Measurements from ENCODE around the gene FMO4. TPM values are rescaled to one million over a fixed set of nuclear protein-coding genes. Genes with fewer than 3 reads are reported as not detected.

Gene FMO4
- total RNA-seq, 1 donor from 2014 or later = 1.1 TPM

DNA sequence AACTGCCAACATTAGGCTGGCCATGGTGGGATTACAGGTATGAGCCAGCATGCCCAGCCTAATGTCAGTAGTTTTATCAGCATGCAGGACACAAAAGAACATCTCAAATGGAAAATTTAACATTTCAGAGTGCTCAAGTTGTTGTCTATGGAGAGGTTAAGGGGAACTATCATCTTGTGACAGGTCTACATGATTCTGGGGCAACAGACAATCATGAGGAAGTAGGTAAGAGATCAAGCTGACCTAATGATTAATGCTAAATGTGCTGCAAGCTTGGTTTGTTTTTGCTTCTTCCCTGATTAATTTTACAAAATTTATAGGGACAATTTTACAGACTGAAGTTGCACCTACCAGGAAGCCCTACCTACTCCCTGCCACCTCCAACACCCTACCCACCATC is 36.6 kb downstream of the FMO4 start:
- Histone ChIP-seq H3K27ac (ENCODE audit: low read depth, low read length) (no peak overlapping the region), H4K20me1 (ENCODE audit: insufficient read depth, low read length) (no peaks in the 10 kb centered on the region), H3K4me3 (ENCODE audit: insufficient read depth, low read depth, low read length) (no peak overlapping the region), H3K36me3 (ENCODE audit: insufficient read depth, low read length) (no peaks in the 10 kb centered on the region), H3K9me3 (ENCODE audit: insufficient read depth, low read depth, low read length) (no peaks in the 10 kb centered on the region), H3K27me3 (ENCODE audit: insufficient read depth, low read length) (no peaks in the 10 kb centered on the region), H3K4me1 (ENCODE audit: insufficient read depth, low read length) (peaks cover 2% of the 10 kb centered on the region), H3K9ac (ENCODE audit: low read length) (no peak overlapping the region), H2AFZ (ENCODE audit: low read depth, low read length) (no peak overlapping the region), H3K4me2 (ENCODE audit: low read length) (no peak overlapping the region), H3K79me2 (ENCODE audit: insufficient read depth, low read length) (no peaks in the 10 kb centered on the region)
- no peak for TF ChIP-seq EZH2 (IDR thresholded peaks at IDR 0.05; ENCODE audit: insufficient read depth, low read length)
- TF ChIP-seq, protein P1, sequence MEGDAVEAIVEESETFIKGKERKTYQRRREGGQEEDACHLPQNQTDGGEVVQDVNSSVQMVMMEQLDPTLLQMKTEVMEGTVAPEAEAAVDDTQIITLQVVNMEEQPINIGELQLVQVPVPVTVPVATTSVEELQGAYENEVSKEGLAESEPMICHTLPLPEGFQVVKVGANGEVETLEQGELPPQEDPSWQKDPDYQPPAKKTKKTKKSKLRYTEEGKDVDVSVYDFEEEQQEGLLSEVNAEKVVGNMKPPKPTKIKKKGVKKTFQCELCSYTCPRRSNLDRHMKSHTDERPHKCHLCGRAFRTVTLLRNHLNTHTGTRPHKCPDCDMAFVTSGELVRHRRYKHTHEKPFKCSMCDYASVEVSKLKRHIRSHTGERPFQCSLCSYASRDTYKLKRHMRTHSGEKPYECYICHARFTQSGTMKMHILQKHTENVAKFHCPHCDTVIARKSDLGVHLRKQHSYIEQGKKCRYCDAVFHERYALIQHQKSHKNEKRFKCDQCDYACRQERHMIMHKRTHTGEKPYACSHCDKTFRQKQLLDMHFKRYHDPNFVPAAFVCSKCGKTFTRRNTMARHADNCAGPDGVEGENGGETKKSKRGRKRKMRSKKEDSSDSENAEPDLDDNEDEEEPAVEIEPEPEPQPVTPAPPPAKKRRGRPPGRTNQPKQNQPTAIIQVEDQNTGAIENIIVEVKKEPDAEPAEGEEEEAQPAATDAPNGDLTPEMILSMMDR (IDR thresholded peaks at IDR 0.05; ENCODE audit: insufficient read depth, low read depth, low read length) = no peak
- H3K27ac Mint-ChIP-seq (ENCODE audit: unreplicated experiment) = no peak overlapping the region
- no peaks in the 10 kb centered on the region for H3K27me3 Mint-ChIP-seq (ENCODE audit: low read depth, unreplicated experiment)
- no peaks in the 10 kb centered on the region for H3K36me3 Mint-ChIP-seq (ENCODE audit: low read depth, unreplicated experiment)
- no peak for FAIRE-seq
- H3K9me3 Mint-ChIP-seq (ENCODE audit: unreplicated experiment) = peaks cover 4% of the 10 kb centered on the region
- no peak overlapping the region for H3K4me3 Mint-ChIP-seq (ENCODE audit: unreplicated experiment)
- no peak for DNase-seq (ENCODE audit: low read depth)
- H3K4me1 Mint-ChIP-seq (ENCODE audit: low read depth, unreplicated experiment) = peaks cover 1% of the 10 kb centered on the region

DNA sequence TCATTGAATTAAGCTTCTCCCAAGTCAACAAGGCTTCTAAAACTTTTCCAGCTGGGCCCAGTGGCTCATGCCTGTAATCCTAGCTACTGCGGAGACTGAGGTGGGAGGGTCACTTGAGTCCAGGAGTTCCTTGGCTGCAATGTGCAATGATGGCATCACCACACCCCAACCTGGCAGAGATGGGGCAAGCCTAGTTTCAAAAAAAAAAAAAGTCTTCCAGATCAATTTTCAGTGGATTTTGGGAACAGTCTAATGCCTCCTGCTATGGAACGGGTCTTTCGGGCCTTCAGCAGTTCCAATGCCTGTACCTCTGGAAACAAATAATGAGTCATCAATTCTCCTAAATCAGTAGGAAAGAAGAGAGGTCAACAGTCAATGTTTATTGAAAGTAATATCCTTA is 38.0 kb downstream of the FMO4 start:
- FAIRE-seq = no peak
- H3K9ac ChIP-seq (ENCODE audit: low read length) = no peak overlapping the region
- no peaks in the 10 kb centered on the region for H3K36me3 Mint-ChIP-seq (ENCODE audit: low read depth, unreplicated experiment)

DNA sequence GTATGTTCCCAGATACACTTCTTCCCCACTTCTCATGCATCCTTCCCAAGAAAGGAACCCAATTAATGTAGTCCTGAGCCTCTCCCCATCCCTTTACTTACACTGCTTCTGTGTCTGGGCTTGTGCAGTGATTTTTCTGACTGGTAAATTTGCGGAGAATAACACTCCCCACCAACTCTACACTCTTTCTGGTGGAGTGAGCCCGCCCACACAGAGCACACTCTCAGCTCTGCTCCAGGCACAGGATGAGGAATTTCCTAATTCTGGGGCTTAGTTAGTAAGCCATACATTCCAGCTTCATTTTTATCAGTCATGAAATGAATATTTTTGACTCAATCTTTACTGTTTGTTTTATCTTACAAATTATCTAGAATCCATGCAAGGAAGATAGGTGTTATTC is 38.6 kb downstream of the FMO4 start:
- no peak overlapping the region for H3K4me3 Mint-ChIP-seq (ENCODE audit: unreplicated experiment)
- H3K4me3 ChIP-seq (ENCODE audit: insufficient read depth, low read depth, low read length) = no peak overlapping the region
- no peaks in the 10 kb centered on the region for H4K20me1 ChIP-seq (ENCODE audit: insufficient read depth, low read length)
- no peaks in the 10 kb centered on the region for H3K79me2 ChIP-seq (ENCODE audit: insufficient read depth, low read length)
- DNase-seq (ENCODE audit: low read depth) = no peak
- no peaks in the 10 kb centered on the region for H3K9me3 Mint-ChIP-seq (ENCODE audit: unreplicated experiment)
- FAIRE-seq = no peak
- no peak overlapping the region for H3K27ac ChIP-seq (ENCODE audit: low read depth, low read length)
- H3K9ac ChIP-seq (ENCODE audit: low read length) = no peak overlapping the region
- no peaks in the 10 kb centered on the region for H3K9me3 ChIP-seq (ENCODE audit: insufficient read depth, low read depth, low read length)
- no peak overlapping the region for H3K4me2 ChIP-seq (ENCODE audit: low read length)
- H2AFZ ChIP-seq (ENCODE audit: low read depth, low read length) = no peak overlapping the region
- H3K36me3 Mint-ChIP-seq (ENCODE audit: low read depth, unreplicated experiment) = no peaks in the 10 kb centered on the region
- H3K4me1 Mint-ChIP-seq (ENCODE audit: low read depth, unreplicated experiment) = peaks cover 8% of the 10 kb centered on the region
- no peaks in the 10 kb centered on the region for H3K27me3 ChIP-seq (ENCODE audit: insufficient read depth, low read length)
- H3K27me3 Mint-ChIP-seq (ENCODE audit: low read depth, unreplicated experiment) = no peaks in the 10 kb centered on the region
- TF ChIP-seq, protein P1 (IDR thresholded peaks at IDR 0.05; ENCODE audit: insufficient read depth, low read depth, low read length) = no peak
- TF ChIP-seq EZH2 (IDR thresholded peaks at IDR 0.05; ENCODE audit: insufficient read depth, low read length) = no peak
- H3K27ac Mint-ChIP-seq (ENCODE audit: unreplicated experiment) = no peak overlapping the region
- H3K36me3 ChIP-seq (ENCODE audit: insufficient read depth, low read length) = no peaks in the 10 kb centered on the region
- peaks cover 3% of the 10 kb centered on the region for H3K4me1 ChIP-seq (ENCODE audit: insufficient read depth, low read length)

More for the DNA sequence above, 38.0 kb downstream of the FMO4 start:
- Histone ChIP-seq H3K4me3 (ENCODE audit: insufficient read depth, low read depth, low read length) (no peak overlapping the region), H3K27me3 (ENCODE audit: insufficient read depth, low read length) (no peaks in the 10 kb centered on the region), H4K20me1 (ENCODE audit: insufficient read depth, low read length) (no peaks in the 10 kb centered on the region), H3K9me3 (ENCODE audit: insufficient read depth, low read depth, low read length) (no peaks in the 10 kb centered on the region), H3K79me2 (ENCODE audit: insufficient read depth, low read length) (no peaks in the 10 kb centered on the region), H3K4me2 (ENCODE audit: low read length) (no peak overlapping the region), H2AFZ (ENCODE audit: low read depth, low read length) (no peak overlapping the region), H3K4me1 (ENCODE audit: insufficient read depth, low read length) (peaks cover 3% of the 10 kb centered on the region), H3K36me3 (ENCODE audit: insufficient read depth, low read length) (no peaks in the 10 kb centered on the region), H3K27ac (ENCODE audit: low read depth, low read length) (no peak overlapping the region)
- Mint-ChIP-seq H3K27me3 (ENCODE audit: low read depth, unreplicated experiment) (no peaks in the 10 kb centered on the region), H3K4me3 (ENCODE audit: unreplicated experiment) (no peak overlapping the region), H3K4me1 (ENCODE audit: low read depth, unreplicated experiment) (peaks cover 8% of the 10 kb centered on the region), H3K27ac (ENCODE audit: unreplicated experiment) (no peak overlapping the region), H3K9me3 (ENCODE audit: unreplicated experiment) (no peaks in the 10 kb centered on the region)
- no peak for TF ChIP-seq EZH2 (IDR thresholded peaks at IDR 0.05; ENCODE audit: insufficient read depth, low read length)
- TF ChIP-seq, protein P1 (IDR thresholded peaks at IDR 0.05; ENCODE audit: insufficient read depth, low read depth, low read length) = no peak
- no peak for DNase-seq (ENCODE audit: low read depth)

All from astrocyte (in vitro differentiated cells and primary cell).